Kidney capillary endothelial cell (primary cell): ENCODE measurements around the gene OR4D1.
"Not testable (repeated sequence)": the region's sequence is repeated elsewhere in the genome, so short reads cannot be mapped to it uniquely, and the experiment has no call there.

Experiments
- DNase-seq: peaks from one replicate; pipeline ENCODE4 v3.0.0-alpha.2; 2018; ENCODE audit warnings: low spot score

Gene OR4D1

DNA sequence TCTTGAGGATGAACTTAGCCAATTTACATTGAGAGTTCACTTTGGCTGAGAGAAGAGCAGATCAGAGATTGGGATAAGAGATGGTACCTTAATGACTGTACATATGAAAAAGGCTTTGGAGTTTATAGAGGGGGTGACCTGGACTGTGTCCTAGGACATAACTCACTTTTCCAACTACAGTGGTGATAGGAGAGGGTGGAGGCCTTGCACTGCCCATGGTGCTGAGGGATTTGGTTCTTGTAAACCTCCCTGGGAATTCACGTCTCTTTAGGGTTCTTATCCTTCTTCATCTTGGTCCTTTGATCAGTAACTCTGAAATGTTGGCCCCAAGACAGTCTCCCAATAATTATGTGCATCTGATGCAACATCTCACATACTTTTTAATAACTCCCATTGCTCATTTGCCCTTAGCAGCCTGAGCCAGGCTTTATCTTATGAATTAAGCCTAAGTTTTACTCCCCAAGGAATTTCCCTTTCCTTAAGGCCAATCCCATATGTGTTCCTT, at the start of gene OR4D1:
OR4D1 (plus strand) TSS at position 455 of the 505 bp plus-strand sequence. CDS start 6,770 bp downstream, outside the sequence.
- no peak for DNase-seq

DNA sequence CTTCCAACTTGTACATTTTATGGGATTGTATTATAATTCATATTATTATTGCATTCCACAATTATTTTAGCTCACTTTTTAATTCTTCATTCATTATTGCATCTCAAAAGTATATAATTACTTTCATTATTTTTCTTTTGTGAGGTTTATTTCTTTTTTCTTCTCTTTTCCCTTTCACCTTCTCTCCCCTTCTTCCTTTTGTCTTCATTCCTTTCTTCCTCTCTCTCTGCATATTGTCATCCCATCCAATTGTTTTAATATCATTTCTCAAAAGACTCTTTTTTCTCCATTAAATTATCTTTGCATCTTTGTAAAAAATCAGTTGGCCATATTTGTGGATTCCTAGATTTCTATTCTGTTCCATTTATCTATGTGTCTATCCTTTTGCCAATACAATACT, 47.7 kb upstream of the OR4D1 start:
- DNase-seq = no peak

DNA sequence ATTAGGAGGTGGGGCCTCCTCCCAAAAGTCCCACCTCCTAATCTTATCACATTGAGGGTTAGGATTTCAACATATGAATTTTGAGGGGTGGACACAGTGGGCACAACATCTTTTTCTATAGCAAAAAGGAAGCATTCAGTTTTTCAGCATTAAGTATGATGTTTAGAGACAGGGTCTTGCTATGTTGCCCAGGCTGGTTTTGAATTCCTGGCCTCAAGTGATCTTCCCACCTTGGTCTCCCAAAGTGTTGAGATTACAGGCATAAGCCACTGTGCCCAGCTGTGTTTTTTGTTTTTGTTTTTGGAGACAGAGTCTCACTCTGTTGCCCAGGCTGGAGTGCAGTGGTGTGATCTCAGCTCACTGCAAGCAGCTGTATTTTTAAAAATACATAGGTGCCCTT, 46.3 kb upstream of the OR4D1 start:
- DNase-seq = not testable (repeated sequence)

DNA sequence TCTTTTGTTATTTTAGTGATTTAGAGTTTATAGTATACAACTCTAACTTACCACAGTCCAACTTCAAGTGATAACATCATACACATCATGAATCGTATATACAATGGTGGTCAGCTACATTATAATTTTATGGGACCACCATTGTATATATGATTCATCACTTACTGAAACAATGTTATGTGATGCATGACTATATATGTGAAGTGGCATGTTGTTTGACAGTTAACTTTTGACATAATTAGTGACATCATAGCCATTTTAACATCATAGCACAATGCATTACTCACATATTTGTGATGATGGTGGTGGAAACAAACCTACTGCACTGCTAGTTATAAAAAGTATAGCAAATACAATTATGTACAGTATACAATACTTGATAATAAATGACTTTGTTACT, 43.1 kb upstream of the OR4D1 start:
- no peak for DNase-seq

DNA sequence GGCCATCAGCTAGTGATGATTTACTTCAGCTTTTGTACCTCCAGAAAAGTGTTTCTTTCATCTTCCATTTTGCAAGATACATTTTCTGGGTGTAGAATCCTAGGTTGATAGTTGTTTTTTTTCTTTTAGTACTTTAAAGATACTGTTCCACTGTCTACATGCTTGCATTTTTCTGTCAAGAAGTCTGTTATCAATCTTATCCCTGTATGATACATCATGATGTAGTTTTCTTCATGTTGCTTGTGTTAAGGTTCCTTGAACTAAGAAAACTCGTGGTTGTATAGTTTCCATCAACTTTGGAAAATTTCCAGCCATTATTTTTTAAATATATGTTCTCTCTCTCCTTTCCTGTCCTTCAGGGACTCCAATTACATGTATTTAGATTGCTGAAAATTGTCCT, 40.9 kb upstream of the OR4D1 start:
- DNase-seq = no peak

DNA sequence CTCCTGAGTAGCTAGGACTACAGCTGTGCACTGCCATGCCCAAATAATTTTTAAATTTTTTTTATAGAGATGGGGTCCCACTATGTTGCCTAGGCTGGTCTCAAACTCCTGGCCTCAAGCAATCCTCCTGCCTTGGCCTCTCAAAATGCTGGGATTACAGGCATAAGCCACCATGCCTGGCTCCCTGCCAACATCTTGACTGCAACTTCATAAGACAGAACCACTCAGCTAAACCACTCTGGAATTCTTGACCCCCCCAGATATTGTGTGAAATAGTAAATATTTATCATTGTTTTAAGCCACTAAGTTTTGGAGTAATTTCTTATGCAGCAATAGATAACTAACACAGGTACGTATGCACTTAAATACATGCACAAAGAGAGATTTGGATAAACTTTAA, 39.0 kb upstream of the OR4D1 start:
- no peak for DNase-seq

DNA sequence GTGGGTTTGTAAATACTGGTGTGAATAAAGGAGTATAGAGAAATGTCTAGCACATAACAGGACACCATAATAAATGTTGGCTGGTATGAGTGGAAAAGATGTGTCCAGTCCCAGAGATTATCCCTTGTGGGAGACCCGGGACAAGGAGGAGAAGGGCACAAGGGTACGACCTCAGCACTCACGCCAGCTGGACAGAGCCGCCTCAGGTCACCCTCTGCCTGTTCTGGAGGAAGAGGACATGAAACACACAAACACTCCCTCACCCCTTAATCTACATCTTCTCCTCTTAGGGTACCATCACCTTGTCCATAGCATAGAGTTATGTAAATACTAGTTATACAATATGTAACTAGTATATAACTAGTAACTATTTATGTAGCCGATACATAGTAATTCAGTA, 38.2 kb upstream of the OR4D1 start:
- DNase-seq = no peak

DNA sequence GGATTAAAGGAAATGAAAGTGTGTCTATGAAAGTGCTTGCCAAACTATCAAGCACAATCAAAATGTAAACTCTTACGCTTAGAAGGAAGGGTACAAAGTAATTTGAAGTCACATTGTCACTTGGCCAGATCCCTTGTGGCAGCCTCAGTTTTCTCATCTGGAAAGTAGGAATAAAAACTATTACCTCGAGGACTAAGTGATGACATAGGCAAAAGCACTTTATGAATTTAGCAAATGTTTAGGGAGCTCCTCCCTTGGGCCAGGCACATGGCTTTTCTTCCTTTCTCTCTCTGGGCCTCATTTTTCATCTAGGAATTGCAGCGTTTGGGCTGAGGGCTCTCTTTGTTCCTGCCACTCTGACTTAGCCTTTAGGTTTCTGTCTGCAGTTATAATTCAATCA, 36.5 kb upstream of the OR4D1 start:
- no peak for DNase-seq

DNA sequence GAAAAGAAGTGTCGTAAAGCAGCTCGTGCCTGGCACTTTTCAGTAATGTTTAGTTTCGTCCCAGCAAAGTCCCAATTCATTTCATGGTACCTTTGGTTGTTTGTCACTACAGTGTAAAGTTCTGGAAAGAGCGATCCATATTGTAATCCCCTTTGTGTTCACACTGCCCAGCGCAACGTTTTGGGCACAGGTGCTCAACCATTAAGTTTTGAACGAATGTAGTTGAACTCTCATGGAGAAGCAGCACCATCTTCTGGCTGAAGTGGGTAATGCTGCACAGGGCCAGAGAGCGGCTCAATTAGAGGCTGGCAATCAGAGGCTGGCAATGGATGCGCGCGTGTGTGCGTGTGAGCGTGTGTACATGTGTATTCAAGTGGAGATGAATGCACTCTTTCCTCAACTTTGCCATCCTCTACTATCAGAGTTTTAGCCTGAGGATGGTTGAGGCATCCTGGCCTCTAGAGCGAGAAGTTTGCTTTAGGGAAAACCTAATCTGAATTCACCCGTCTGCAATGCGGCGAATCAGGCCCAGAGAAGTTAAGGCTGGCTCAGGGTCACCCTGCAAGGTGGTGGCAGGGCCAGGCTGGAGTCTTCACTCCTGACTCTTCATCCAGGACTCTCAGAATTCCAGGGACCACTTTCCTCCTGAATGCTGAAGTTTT, 35.1 kb upstream of the OR4D1 start:
- DNase-seq = peak; percentile 65

DNA sequence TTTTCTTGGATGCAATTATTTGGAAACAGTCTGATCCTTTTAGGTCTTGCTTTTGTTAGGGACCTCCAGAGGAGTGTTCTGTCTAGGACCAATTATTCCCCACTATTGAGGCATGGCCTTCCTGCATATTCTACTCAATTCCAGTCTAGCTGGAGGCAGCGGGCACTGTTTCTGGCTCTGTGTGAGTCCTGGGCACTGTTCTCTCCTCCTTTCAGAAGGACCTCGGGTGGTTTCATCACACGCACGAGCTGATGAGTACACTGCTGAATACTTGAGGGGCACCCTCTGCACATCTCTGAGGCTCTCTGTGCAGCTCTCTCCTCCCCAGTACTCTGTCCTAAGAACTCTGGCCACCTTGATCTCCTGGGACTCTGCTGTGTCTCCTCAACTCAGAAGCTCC, 34.2 kb upstream of the OR4D1 start:
- DNase-seq = no peak

DNA sequence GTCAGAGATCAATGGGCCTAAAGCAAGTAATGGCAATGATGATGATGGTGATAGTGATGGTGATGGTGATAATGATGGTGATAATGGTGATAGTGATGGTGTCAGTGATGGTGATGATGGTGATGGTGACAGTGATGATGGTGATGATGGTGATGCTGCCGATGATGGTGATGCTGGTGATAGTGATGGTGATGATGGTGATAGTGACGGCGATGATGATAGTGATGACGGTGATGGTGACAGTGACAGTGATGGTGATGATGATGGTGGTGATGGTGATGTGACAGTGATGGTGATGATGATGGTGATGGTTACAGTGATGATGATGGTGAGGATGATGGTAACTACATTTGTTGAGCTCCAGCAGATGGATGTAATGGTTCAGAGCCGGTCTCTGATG, 30.8 kb upstream of the OR4D1 start:
- no peak for DNase-seq

DNA sequence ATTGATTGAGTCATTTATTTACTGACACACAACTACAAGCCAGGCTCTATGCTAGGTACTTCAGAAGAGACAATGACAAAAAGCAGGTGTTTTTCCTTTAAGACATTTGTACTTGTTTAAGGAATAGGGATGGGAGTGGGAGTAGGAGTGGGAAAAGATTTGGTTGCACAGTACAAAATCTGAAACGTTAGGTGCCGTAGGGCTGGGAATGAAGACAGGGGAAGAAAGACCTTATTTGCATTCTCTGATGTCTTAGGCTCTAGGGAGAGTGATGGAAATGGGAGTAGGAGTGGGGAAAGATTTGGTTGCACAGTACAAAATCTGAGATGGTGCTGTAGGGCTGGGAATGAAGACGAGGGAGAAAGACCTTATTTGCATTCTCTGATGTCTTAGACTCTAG, 28.7 kb upstream of the OR4D1 start:
- DNase-seq = no peak

DNA sequence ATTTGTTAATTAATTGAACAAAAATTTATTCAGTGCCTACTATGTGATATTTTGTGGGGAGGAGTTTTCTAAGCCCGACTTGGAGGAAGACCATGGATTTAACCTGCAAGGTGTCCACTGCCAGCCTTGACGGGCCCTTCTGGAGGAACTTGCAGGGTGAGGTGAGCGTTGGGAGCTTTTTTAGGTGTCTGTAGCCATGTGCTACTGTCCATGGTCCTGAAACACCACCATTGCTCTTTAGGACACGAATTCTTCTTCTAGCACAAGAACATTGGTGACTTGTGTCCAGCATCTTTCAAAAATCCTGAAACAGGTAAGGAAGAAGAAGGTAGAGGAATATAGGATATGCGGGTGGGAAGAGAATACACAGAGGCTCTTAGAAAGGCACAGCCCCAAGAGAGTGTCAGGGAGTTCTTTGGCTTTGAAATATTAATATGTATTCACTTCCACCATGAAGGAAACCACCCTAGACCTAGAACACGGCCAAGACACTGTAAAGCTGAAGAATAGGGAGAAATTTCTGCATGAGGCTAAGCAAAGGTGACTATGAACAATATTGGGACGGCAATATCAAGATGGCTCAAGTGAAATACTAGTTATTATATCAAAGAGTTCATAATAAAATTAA, 27.9 kb upstream of the OR4D1 start:
- peak; percentile 59 for DNase-seq

DNA sequence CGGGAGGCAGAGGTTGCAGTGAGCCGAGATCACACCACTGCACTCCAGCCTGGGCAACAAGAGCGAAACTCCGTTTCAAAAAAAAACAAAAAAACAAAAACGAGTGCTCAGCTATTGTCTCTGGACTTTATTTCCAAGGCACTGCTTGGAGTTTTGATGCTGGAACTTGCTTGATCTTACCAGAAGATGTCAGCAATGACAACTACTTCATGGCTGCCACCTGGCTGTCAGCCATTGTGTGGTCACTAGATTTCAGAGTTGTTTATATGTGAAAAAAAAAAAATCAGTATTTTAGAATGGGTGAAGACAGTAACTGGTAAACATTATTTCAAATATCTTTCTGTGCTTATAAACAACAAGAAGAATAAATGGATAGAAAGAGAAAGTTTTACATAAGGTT, 26.3 kb upstream of the OR4D1 start:
- peak; percentile 22 for DNase-seq

DNA sequence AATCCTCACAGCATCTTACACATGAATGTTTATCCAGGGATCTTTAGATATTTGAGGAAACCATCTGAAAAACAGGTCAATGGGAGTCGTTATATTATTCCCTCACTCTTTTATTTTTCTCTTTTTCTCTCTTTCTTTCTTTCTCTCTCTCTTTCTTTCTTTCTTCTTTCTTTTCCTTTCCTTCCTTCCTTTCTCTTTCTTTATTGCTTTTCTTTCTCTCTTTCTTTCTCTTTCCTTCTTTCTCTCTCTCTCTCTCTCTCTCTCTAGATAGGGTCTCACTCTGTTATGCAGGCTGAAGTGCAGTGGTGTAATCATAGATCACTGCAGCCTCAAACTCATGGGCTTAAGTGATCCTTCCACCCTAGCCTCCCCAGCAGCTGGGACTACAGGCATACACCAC, 20.3 kb upstream of the OR4D1 start:
- no peak for DNase-seq

DNA sequence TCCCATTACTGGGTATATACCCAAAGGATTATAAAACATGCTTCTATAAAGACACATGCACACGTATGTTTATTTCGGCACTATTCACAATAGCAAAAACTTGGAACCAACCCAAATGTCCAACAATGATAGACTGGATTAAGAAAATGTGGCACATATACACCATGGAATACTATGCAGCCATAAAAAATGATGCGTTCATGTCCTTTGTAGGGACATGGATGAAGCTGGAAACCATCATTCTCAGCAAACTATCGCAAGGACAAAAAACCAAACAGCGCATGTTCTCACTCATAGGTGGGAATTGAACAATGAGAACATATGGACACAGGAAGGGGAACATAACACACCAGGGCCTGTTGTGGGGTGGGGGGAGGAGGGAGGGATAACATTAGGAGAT, 15.5 kb upstream of the OR4D1 start:
- DNase-seq = not testable (repeated sequence)

DNA sequence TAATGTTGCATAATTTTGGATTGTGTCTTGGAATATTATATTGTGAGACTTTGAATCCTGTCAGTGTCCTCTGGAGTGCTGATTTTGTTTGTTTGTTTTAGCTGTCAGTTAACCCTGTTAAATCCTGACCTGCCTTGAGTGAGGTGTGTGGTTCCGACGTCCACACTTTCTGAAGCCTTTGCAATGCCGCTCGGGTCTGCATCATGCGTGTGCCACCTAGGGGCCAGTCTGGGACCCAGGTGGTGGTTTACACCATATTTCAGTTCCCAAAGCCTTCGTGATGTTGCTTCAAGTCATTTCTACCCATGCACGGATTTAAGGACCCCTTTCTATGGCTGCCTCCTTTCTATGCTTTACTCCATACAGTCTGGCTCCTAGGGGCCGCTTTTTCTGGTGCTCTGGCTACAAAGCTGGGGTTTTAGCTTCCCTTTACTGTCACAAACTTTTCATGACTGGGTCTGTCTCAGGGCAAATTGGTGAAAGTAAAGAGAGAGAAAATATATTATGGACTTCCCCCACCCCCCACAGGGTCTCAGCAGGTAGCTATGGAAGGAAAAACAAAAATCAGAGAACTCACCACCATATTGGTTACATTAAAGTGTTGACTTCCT, 11.4 kb upstream of the OR4D1 start:
- no peak for DNase-seq

DNA sequence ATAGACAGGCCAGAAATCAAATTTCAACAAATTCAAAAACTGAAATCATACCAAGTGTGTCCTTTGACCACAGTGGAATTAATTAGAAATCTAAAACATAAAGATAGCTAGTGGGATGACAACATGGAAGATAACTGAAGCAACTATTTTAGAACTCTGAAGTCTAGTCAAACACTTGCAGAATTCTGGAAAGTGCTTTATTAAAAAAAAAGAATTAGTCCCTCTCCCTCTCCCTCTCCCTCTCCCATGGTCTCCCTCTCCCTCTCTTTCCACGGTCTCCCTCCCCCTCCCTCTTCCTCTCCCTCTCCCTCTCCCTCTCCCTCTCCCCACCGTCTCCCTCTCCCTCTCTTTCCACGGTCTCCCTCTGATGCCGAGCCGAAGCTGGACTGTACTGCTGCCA, 6.7 kb upstream of the OR4D1 start:
- DNase-seq = no peak

DNA sequence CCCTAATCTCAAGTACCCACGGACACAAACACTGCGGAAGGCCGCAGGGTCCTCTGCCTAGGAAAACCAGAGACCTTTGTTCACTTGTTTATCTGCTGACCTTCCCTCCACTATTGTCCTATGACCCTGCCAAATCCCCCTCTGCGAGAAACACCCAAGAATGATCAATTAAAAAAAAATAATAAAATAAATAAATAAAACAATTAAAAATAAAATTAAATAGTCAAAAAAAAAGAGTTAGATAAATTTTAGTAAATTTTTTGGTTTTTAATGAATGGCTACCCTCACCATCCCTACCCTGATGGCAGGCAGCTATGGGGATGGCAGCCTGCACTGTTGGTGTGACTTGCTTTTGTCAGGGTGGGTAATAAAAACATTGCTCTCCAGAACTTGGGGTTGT, 4.8 kb upstream of the OR4D1 start:
- not testable (repeated sequence) for DNase-seq

DNA sequence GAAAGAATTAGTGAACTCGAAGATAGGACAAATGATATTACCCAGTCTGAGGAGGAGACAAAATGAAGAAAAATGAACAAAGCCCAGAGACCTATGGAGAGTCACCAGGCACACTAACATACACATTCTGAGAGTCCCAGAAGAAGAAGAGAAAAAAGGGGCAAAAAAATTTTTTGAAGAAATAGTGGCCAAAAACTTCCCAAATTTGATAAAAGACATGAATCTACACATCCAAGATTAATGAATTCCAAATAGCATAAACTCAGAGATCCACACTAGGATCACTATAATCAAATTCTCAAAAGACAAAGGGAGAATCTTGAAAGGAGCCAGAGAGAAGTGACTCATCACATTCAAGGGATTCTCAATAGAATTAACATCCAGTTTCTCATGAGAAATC, 3.4 kb upstream of the OR4D1 start:
- DNase-seq = no peak

DNA sequence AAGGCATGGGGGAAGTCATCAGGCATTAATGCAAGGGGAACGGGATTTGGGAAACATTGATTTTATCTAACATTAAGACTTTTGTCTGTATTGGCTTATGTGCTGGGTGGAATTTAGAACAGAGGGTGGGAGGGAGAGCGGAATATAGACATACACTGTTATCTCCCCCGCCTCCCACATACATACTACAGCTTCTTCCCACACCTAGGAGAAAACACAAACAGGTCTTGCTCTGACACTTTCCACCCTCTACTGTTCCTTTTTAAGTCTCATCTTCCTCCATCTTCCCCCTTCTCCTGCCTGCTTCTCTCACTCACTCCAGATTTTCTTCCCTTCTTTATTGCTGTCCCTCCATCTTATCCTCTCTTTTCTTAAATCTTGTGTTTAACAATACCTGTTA, 425 bp downstream of the OR4D1 start:
- DNase-seq = no peak

DNA sequence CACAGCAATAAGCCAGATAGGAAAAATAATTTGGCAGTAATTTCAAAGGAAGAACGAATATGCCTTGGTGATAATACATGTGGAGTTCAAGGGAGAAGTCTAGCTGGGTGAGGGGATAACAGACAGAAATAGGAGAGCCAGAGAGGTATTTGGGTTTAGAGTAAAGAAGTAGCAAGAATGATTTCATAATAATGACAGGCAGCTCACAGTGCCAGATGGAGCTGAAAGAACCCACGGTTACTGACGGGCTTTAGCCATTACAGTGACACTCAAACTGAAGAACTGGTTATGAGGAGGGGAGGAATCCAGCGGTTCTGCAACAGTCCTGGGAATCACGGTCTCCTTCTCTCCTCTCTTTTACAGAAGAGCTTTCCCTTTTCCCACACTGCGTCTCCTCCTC, 2.2 kb downstream of the OR4D1 start:
- no peak for DNase-seq

DNA sequence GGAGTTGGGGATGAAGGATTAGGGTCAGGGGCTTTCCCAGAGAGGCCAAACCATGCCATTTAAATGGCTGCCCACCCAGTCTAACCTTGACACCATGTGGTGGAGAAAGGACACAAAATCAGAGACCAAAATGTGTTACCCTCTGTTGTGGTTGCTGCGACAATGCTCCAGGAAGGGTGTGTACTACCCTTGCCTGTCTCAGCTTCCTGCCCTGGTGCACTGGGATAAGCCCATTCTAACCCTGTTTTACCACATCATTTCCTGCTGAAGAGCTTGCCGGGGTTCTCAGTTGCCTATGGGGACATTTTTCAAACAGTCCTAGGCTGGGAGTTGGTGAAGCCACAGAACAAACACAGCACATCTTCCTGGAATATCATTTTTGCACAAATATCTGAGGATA, 4.9 kb downstream of the OR4D1 start:
- peak; percentile 22 for DNase-seq

DNA sequence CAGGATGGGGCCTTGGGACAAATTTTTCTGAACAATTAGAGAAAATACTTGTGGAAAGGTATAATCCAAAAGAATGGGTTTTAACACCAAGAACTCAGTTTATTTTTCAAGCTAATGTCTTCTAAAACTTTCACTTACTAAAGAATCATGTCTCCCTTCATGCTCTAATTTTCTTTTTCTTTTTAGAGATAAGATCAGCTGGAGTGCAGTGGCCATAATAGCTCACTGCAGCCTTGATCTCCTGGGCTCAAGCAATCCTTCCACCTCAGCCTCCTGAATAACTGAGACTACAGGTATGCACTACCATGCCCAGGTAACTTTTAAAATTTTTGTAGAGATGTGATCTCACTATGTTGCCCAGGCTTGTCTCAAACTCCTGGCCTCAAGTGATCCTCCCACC, 5.5 kb downstream of the OR4D1 start:
- DNase-seq = no peak
